ENCODE results near the gene PDIK1L. TPM values are rescaled to one million over a fixed set of nuclear protein-coding genes. Genes with fewer than 3 reads are reported as not detected.

The PDIK1L gene
- total RNA-seq, 1 experiment from 2014 or later, result 5.6 TPM

DNA sequence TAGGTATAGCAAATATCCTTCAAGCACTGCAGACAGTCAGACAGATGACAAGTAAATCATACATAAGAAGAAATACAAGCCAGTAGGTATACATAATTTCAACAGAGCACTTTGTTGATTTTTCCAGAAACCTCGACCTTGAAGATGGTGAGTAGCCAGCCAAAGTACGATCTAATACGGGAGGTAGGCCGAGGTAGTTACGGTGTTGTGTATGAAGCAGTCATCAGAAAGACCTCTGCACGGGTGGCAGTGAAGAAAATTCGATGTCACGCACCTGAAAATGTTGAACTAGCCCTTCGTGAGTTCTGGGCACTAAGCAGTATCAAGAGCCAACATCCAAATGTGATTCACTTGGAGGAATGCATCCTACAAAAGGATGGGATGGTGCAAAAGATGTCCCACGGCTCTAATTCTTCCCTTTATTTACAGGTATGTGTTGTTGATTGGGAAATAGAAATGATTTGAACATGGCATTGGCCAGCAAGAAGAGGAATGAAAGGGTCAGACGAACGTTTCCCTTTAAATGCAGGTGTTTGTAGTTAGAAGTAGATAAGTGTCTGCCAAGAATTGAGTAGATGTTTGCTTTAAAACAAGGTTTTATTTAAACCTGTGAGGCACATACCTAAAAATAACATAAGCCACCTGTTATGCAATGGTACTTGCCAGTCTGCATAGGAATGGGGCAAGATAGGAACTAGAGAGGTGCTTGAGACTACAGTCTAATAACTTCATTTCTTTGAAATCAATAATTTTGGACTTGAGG lies 2.7 kb downstream of the PDIK1L start:
- TF ChIP-seq, protein P1, sequence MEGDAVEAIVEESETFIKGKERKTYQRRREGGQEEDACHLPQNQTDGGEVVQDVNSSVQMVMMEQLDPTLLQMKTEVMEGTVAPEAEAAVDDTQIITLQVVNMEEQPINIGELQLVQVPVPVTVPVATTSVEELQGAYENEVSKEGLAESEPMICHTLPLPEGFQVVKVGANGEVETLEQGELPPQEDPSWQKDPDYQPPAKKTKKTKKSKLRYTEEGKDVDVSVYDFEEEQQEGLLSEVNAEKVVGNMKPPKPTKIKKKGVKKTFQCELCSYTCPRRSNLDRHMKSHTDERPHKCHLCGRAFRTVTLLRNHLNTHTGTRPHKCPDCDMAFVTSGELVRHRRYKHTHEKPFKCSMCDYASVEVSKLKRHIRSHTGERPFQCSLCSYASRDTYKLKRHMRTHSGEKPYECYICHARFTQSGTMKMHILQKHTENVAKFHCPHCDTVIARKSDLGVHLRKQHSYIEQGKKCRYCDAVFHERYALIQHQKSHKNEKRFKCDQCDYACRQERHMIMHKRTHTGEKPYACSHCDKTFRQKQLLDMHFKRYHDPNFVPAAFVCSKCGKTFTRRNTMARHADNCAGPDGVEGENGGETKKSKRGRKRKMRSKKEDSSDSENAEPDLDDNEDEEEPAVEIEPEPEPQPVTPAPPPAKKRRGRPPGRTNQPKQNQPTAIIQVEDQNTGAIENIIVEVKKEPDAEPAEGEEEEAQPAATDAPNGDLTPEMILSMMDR (conservative IDR thresholded peaks at IDR 0.05), result no peak
- no peak overlapping the region for H3K27ac ChIP-seq (ENCODE audit: insufficient read length, low read depth, low read length)

More for the DNA sequence above, 2.7 kb downstream of the PDIK1L start:
- DNase-seq, result peak; percentile 10
- peaks cover 11% of the 10 kb centered on the region for H3K23me2 ChIP-seq (ENCODE audit: insufficient read length, low read depth, low read length, poor library complexity, severe bottlenecking)
- no peak overlapping the region for H4K5ac ChIP-seq (ENCODE audit: insufficient read length, low read depth, low read length)
- H3K79me2 ChIP-seq (ENCODE audit: insufficient read depth, low read length), result no peaks in the 10 kb centered on the region
- no peaks in the 10 kb centered on the region for H3K79me1 ChIP-seq (ENCODE audit: insufficient read depth, low read depth, low read length, poor library complexity, severe bottlenecking)
- H2AK5ac ChIP-seq (ENCODE audit: insufficient read length, low read length), result no peak overlapping the region
- H3K27ac Mint-ChIP-seq, result no peak overlapping the region
- no peak overlapping the region for H3K14ac ChIP-seq (ENCODE audit: insufficient read depth, low read length)
- H3K36me3 Mint-ChIP-seq (ENCODE audit: insufficient read depth in 1 of 3, low read depth in 3 of 3), result peaks cover 2 to 34% (median 19%) of the 10 kb centered on the region in 3 experiments; a peak in 5 of 7 replicates
- peaks cover 13% of the 10 kb centered on the region for H3K27me3 Mint-ChIP-seq (ENCODE audit: low read depth)
- no peaks in the 10 kb centered on the region for H4K20me1 ChIP-seq (ENCODE audit: control insufficient read depth, insufficient read depth, insufficient read length)
- no peak overlapping the region for H4K91ac ChIP-seq (ENCODE audit: insufficient read length, low read depth, low read length)
- no peak overlapping the region for H2BK12ac ChIP-seq (ENCODE audit: insufficient read length, low read depth, low read length)
- no peak overlapping the region for H2BK5ac ChIP-seq (ENCODE audit: insufficient read length, low read length)
- H2BK120ac ChIP-seq (ENCODE audit: low read depth, low read length, poor library complexity, severe bottlenecking), result no peak overlapping the region
- H3K56ac ChIP-seq (ENCODE audit: insufficient read length, low read depth, low read length), result no peak overlapping the region
- H2AFZ ChIP-seq (ENCODE audit: low read length), result no peak overlapping the region
- no peak overlapping the region for H4K8ac ChIP-seq (replicated peaks; ENCODE audit: insufficient read length, low read depth, low read length)
- H3K4me1 Mint-ChIP-seq, result peaks cover 18% of the 10 kb centered on the region in 2 experiments
- H3K9me3 Mint-ChIP-seq, result peaks cover 0 to 2% of the 10 kb centered on the region in 2 experiments; a peak in 1 of 5 replicates
- WGBS (ENCODE audit: extremely low coverage, insufficient read length, low lambda C conversion rate), result no CpG with 5 or more reads among the region's 12 CpGs
- no peak overlapping the region for H2BK15ac ChIP-seq (ENCODE audit: low read depth, low read length)
- H3T11ph ChIP-seq (ENCODE audit: low read length), result no peak overlapping the region
- no peaks in the 10 kb centered on the region for H3K27me3 ChIP-seq (ENCODE audit: insufficient read depth, low read length)
- H2BK20ac ChIP-seq (ENCODE audit: low read depth, low read length, poor library complexity, severe bottlenecking), result no peak overlapping the region
- H3K23ac ChIP-seq (ENCODE audit: insufficient read length, low read depth, low read length), result no peak overlapping the region
- no peak overlapping the region for H3K4me2 ChIP-seq (ENCODE audit: insufficient read depth, insufficient read length, low read length)
- no peak overlapping the region for H3K18ac ChIP-seq (ENCODE audit: insufficient read length, low read depth, low read length)
- peak overlapping the region in 1 of 2 experiments; percentile 12; a peak in 1 of 5 replicates for H3K4me3 Mint-ChIP-seq
- no peaks in the 10 kb centered on the region for H3K9me3 ChIP-seq (ENCODE audit: control insufficient read depth, low read depth, low read length)
- H3K4ac ChIP-seq (ENCODE audit: low read depth, low read length), result no peak overlapping the region
- H3K9ac ChIP-seq (ENCODE audit: extremely low read depth, insufficient read length, low read length), result no peak overlapping the region
- H3K4me1 ChIP-seq (ENCODE audit: insufficient read depth, low read length), result no peaks in the 10 kb centered on the region
